ENCODE results near the gene TLR8. TPM values are rescaled to one million over a fixed set of nuclear protein-coding genes. Genes with fewer than 3 reads are reported as not detected.
"Not testable (repeated sequence)": the region's sequence is repeated elsewhere in the genome, so short reads cannot be mapped to it uniquely, and the experiment has no call there.

Gene TLR8
- total RNA-seq, 2 experiments from 2014 or later: not detected

DNA sequence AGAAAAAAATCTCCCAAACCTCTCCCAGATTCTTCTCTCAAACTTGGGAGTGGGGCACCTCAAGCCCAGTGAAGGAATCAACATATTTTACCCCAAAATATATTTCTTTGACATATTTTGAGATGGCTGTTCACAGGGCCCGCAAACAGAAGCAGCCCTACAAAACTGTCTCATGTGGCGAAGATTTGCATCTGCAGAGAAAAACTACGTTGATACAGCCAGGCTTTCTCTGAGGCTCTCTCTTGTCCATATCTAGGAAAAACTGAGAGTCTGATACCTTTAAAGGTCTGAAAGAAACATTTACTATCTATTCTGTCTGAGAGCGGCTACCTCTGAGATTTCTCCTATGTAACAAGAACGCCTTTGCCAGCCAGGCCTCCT, 45.2 kb downstream of the TLR8 start:
- Mint-ChIP-seq H3K27ac (peak overlapping the region; percentile 92), H3K9me3 (no peaks in the 10 kb centered on the region), H3K27me3 (no peaks in the 10 kb centered on the region), H3K36me3 (ENCODE audit: low read depth) (no peaks in the 10 kb centered on the region), H3K4me3 (peak overlapping the region; percentile 85), H3K4me1 (peaks cover 87% of the 10 kb centered on the region)
- ChIA-PET POLR2A (interaction anchor here (0.7 to 17.2 kb wide), 9 partner anchors 24 to 536 kb away, joined by 3 to 1343 read pairs (median 12); partner anchors contain the start of gene TMSB4X), CTCF (interaction anchor here (0.8 to 14.9 kb wide), 13 partner anchors 14 to 536 kb away, joined by 3 to 273 read pairs (median 7); partner anchors contain the start of gene TMSB4X)
- DNase-seq: no peak

DNA sequence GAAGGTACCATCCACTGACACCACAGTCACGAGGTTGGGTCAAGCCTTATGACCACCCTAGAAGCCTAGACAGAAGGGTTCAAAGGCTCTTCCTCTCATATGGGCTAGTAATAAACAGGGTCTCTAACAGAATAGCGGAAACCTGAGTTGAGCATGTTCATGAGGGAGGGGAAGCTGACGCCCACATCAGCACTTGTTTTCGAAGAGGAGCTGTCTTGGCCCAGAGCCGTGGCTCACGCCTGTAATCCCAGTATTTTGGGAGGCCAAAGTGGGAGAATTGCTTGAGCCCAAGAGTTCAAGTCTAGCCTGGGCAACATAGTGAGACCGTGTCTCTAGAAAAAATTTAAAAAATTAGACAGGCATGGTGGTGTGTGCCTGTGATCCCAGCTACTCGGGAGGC, 47.0 kb downstream of the TLR8 start:
- ChIA-PET CTCF (interaction anchor here (0.6 to 14.9 kb wide), 5 partner anchors 13 to 534 kb away, joined by 3 to 273 read pairs (median 5); no protein-coding TSS in a partner anchor), POLR2A (interaction anchor here (1.1 to 17.2 kb wide), 4 partner anchors 22 to 135 kb away, joined by 3 to 1343 read pairs (median 216); partner anchors contain the start of gene TMSB4X)
- Mint-ChIP-seq H3K4me1 (peaks cover 77% of the 10 kb centered on the region), H3K36me3 (ENCODE audit: low read depth) (no peaks in the 10 kb centered on the region), H3K4me3 (peak overlapping the region; percentile 72), H3K9me3 (no peaks in the 10 kb centered on the region), H3K27ac (peak overlapping the region; percentile 99), H3K27me3 (no peaks in the 10 kb centered on the region)
- no peak for DNase-seq

DNA sequence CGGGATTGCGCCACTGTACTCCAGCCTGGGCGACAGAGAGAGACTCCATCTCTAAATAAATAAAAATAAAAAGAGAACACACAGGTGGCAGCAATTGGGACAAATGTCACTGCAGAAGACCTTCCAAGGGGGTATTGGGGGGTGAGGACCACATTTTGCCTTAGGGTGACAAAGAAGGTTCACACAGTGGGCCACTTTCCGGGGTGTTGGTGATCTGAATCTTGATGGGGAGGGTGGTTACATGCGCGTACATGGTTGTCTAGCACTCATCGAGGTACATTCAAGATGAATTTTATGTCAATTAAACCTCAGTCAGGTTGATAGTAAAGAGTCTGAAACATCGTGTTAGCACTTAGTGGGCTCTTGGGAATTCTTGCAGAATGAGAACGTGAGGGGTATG, 48.0 kb downstream of the TLR8 start:
- ChIA-PET CTCF (interaction anchor here (0.9 to 14.9 kb wide), 5 partner anchors 13 to 533 kb away, joined by 3 to 273 read pairs (median 6); no protein-coding TSS in a partner anchor), POLR2A (interaction anchor here (1.2 to 17.2 kb wide), 7 partner anchors 22 to 134 kb away, joined by 4 to 1343 read pairs (median 10); partner anchors contain the start of gene TMSB4X)
- Mint-ChIP-seq H3K9me3 (no peaks in the 10 kb centered on the region), H3K36me3 (ENCODE audit: low read depth) (no peaks in the 10 kb centered on the region), H3K27me3 (no peaks in the 10 kb centered on the region), H3K4me1 (peaks cover 72% of the 10 kb centered on the region), H3K4me3 (peak overlapping the region; percentile 72), H3K27ac (peak overlapping the region; percentile 99)
- no peak for DNase-seq

DNA sequence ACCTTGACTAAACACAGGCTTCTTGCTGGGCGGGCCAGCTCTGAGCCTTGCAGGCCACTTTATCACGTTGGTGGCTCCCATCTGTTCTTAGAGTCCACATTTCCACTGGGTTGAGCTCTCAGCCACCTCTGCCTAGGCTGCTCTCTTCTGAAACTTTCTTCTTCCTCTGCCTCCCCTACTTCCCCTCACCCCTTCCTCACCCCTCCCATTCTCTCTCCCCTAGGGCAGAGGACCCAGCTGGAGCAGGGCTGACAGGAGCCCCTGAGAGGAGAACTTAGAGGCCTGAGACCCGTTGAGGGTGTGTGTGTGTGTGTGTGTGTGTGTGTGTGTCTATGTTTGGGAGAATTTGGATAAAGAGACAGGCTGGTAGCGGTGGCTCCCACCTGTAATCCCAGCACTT, 48.6 kb downstream of the TLR8 start:
- peaks cover 72% of the 10 kb centered on the region for H3K4me1 Mint-ChIP-seq
- H3K27me3 Mint-ChIP-seq: no peaks in the 10 kb centered on the region
- CTCF ChIA-PET: interaction anchor here (0.9 to 14.9 kb wide), 6 partner anchors 13 to 135 kb away, joined by 3 to 273 read pairs (median 5); no protein-coding TSS in a partner anchor
- peak overlapping the region; percentile 99 for H3K27ac Mint-ChIP-seq
- H3K36me3 Mint-ChIP-seq (ENCODE audit: low read depth): no peaks in the 10 kb centered on the region
- DNase-seq: no peak
- POLR2A ChIA-PET: interaction anchor here (0.6 to 17.2 kb wide), 10 partner anchors 21 to 1075 kb away, joined by 3 to 1343 read pairs (median 8); partner anchors contain the start of genes GEMIN8, OFD1, TMSB4X and TRAPPC2
- H3K9me3 Mint-ChIP-seq: no peaks in the 10 kb centered on the region
- peak overlapping the region; percentile 72 for H3K4me3 Mint-ChIP-seq

DNA sequence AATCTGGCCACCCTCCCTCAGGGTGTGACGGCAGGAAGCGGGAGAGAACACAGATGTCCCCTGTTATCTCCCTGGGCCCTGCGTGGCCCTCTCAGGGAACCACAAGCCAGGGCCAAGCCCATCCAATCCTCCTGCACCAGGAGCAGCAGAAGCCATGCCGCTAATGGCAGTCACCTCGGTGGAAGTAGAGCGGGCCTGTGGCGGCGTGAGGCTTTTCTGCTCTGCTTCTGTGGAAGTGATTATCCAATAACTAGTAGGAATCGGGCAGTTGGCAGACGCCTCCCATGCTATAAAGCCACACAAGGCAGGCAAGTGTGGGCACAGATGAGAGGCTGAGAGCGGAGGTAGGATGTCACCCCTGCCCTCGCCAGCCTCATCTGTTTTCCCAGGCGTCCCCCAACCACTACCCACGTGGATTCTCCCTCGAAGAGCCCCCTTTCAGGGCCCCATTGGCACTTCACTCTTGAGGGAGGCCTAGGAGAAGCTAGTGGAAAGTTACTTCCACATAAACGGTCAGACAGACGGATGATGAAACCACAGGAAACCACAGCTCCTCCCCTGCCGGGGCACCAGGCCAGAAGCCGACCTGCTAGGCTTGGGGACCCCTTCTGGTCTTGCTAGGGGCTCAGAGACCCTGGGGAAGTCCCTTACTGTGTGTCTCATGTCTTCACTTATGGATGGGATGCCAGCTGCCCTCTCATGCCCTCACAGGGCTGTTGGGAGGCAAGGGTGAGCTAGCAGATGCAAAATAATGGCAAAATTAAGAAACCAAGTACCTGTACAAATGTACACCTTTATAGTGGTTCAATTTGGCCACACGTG, 49.7 kb downstream of the TLR8 start:
- no peaks in the 10 kb centered on the region for H3K9me3 Mint-ChIP-seq
- H3K36me3 Mint-ChIP-seq (ENCODE audit: low read depth): no peaks in the 10 kb centered on the region
- H3K4me1 Mint-ChIP-seq: peaks cover 72% of the 10 kb centered on the region
- no peaks in the 10 kb centered on the region for H3K27me3 Mint-ChIP-seq
- H3K27ac Mint-ChIP-seq: peak overlapping the region; percentile 99
- CTCF ChIA-PET: interaction anchor here (0.9 to 14.9 kb wide), 8 partner anchors 9 to 134 kb away, joined by 3 to 273 read pairs (median 8); partner anchors contain the start of gene TMSB4X
- peak; percentile 71 for DNase-seq
- peak overlapping the region; percentile 80 for H3K4me3 Mint-ChIP-seq
- POLR2A ChIA-PET: interaction anchor here (0.6 to 17.2 kb wide), 15 partner anchors 9 to 1074 kb away, joined by 3 to 1343 read pairs (median 7); partner anchors contain the start of genes GEMIN8, OFD1, TMSB4X and TRAPPC2

DNA sequence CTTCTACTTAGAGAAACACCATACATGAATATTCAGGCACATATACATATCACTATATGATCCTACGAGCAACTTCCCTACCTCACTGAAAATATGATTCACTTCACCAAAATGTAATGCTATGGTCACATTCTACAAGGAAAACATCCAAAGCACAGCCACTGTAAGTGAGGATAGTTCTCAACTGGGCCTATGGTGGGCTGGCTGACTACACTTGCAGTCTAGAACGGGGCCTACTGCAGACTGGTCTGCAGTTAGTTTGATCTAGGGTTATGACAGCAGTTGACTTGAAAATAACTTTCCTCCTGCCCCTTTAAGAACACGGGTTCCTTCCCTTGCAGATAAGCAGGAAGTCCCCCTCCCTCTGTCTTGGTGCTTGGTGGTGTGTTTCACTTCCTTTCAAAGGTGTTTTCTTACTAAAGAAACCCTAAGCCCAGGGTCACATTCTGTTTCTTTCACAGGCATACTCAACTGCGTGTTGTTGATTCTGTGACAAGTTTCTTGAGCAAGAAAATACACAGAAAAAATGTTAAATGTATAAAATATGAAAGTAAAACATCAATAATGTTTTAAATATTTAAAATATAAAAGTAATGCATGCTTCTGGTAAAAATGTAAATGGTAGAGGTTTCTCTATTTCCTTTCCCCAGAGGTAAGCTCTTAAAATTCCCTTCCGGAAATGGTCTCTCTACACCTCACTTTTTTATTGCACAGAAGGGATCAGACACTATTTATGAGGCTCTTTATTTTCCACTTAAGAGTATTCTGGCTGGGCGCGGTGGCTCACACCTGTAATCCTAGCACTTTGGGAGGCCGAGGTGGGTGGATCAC, 50.5 kb downstream of the TLR8 start:
- Mint-ChIP-seq H3K27ac (peak overlapping the region; percentile 99), H3K4me1 (peaks cover 73% of the 10 kb centered on the region), H3K36me3 (ENCODE audit: low read depth) (no peaks in the 10 kb centered on the region), H3K4me3 (peak overlapping the region; percentile 80), H3K9me3 (no peaks in the 10 kb centered on the region), H3K27me3 (no peaks in the 10 kb centered on the region)
- peak; percentile 70 for DNase-seq
- ChIA-PET POLR2A (interaction anchor here (0.7 to 17.2 kb wide), 13 partner anchors 8 to 778 kb away, joined by 3 to 1343 read pairs (median 8); partner anchors contain the start of genes OFD1, TMSB4X and TRAPPC2), CTCF (interaction anchor here (0.8 to 14.9 kb wide), 6 partner anchors 10 to 133 kb away, joined by 3 to 273 read pairs (median 11); partner anchors contain the start of gene TMSB4X)

DNA sequence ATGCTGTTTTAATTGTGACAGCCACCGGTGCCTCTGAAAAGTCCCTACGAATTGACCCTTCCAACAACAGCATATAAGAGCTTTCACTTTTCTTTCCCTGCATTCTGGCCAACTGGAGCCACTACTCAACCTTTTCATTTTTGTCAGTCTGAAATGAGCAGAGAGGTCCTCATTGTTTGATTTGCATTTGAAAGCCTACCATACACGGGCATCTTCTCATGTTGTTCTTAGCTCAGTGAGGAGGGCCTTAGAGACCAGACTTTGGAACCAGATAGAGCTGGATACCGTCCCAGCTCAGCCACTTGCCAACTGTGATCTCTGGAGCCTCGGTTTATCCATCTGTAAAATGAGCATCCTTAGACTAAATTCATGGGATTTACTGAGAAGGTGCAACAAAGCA, 51.6 kb downstream of the TLR8 start:
- ChIA-PET POLR2A (interaction anchor here (0.7 to 17.2 kb wide), 11 partner anchors 9 to 777 kb away, joined by 3 to 1343 read pairs (median 8); partner anchors contain the start of genes OFD1, TMSB4X and TRAPPC2), CTCF (interaction anchor here (1.1 to 14.9 kb wide), 5 partner anchors 9 to 132 kb away, joined by 4 to 273 read pairs (median 11); partner anchors contain the start of gene TMSB4X)
- no peaks in the 10 kb centered on the region for H3K36me3 Mint-ChIP-seq (ENCODE audit: low read depth)
- H3K4me1 Mint-ChIP-seq: peaks cover 68% of the 10 kb centered on the region
- H3K9me3 Mint-ChIP-seq: no peaks in the 10 kb centered on the region
- peak overlapping the region; percentile 99 for H3K27ac Mint-ChIP-seq
- H3K4me3 Mint-ChIP-seq: peak overlapping the region; percentile 69
- H3K27me3 Mint-ChIP-seq: no peaks in the 10 kb centered on the region
- DNase-seq: no peak

DNA sequence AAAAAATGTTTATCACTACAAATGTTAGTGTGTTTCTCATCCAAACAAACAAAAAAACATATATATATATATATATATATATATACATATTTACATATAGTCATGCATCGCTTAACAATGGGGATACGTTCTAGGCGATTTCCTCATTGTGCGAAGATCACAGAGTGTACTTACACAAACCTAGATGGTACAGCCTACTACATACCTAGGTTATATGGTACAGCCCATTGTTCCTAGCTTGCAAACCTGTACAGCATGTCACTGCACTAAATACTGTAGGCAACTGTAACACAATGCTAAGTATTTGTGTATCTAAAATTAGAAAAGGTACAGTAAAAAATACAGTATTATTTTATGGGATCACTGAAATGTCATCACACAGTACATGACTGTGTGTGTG, 52.0 kb downstream of the TLR8 start:
- Mint-ChIP-seq H3K27me3 (no peaks in the 10 kb centered on the region), H3K27ac (peak overlapping the region; percentile 99), H3K4me3 (no peak overlapping the region), H3K9me3 (no peaks in the 10 kb centered on the region), H3K36me3 (ENCODE audit: low read depth) (no peaks in the 10 kb centered on the region), H3K4me1 (peaks cover 64% of the 10 kb centered on the region)
- no peak for DNase-seq
- ChIA-PET CTCF (interaction anchor here (1.1 to 14.9 kb wide), 3 partner anchors 9 to 132 kb away, joined by 4 to 273 read pairs (median 17); no protein-coding TSS in a partner anchor), POLR2A (interaction anchor here (1.2 to 17.2 kb wide), 9 partner anchors 9 to 776 kb away, joined by 3 to 1343 read pairs (median 12); partner anchors contain the start of genes OFD1, TMSB4X and TRAPPC2)

DNA sequence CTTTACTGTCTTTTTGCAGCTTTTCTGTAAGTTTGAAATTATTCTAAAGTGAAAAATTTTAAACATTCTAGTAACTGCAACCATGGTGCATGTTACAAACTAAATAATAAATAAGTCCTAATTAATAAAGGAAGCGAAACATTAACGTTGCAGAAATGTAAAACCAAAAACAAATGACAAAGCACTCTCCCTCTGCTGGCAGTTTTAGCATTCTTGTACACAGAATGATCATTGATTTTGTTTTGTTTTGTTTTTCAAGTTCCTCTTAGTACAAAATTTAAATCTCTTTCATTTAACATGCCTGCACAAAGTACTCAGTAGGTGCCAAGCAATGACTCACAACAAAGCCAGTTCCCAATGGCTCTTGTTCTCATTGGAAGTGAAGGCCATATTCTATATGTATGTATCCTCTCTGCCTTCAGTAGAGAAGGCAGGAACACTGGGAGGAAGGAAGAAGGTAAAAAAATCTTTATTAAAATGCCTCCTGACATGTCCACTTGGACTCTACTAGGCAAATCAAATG, 54.8 kb downstream of the TLR8 start:
- Mint-ChIP-seq H3K9me3 (no peaks in the 10 kb centered on the region), H3K27ac (peak overlapping the region; percentile 77), H3K4me1 (peaks cover 56% of the 10 kb centered on the region), H3K27me3 (no peaks in the 10 kb centered on the region), H3K36me3 (ENCODE audit: low read depth) (no peaks in the 10 kb centered on the region), H3K4me3 (no peak overlapping the region)
- CTCF ChIA-PET: interaction anchor here (1.6 kb wide), 1 partner anchor 14 kb away, joined by 3 read pairs; no protein-coding TSS in a partner anchor
- POLR2A ChIA-PET: interaction anchor here (0.7 to 17.2 kb wide), 3 partner anchors 11 to 15 kb away, joined by 3 to 1343 read pairs (median 3); partner anchors contain the start of gene TMSB4X
- DNase-seq: no peak

DNA sequence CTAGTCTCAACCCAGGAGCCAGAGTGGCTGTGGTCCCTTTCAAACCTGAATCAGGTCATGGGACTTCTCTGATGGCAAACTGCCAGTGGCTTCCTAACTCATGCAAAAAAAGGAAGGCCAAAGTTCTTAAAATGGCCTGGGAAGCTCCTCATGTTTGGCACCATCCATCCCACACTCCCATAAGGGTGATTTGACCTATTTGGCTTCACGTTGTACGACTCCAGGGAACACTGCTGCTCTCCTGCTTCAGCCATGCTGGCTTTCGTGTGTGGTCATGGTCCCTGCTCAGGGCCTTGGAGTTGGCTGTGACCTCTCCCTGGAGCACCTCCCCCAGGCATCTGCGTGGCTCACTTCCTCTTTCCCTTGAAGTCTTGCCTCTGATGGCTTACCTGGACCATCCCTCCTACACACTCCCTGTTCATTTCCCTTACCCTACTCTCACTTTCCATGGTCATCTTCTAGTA, 55.7 kb downstream of the TLR8 start:
- Mint-ChIP-seq H3K4me1 (peaks cover 58% of the 10 kb centered on the region), H3K27me3 (no peaks in the 10 kb centered on the region), H3K27ac (peak overlapping the region; percentile 77), H3K9me3 (no peaks in the 10 kb centered on the region), H3K4me3 (no peak overlapping the region), H3K36me3 (ENCODE audit: low read depth) (no peaks in the 10 kb centered on the region)
- ChIA-PET CTCF (interaction anchor here (1.6 kb wide), 1 partner anchor 15 kb away, joined by 3 read pairs; no protein-coding TSS in a partner anchor), POLR2A (interaction anchor here (17.2 kb wide), 1 partner anchor 14 kb away, joined by 1343 read pairs; the partner anchor contains the start of gene TMSB4X)
- DNase-seq: no peak

DNA sequence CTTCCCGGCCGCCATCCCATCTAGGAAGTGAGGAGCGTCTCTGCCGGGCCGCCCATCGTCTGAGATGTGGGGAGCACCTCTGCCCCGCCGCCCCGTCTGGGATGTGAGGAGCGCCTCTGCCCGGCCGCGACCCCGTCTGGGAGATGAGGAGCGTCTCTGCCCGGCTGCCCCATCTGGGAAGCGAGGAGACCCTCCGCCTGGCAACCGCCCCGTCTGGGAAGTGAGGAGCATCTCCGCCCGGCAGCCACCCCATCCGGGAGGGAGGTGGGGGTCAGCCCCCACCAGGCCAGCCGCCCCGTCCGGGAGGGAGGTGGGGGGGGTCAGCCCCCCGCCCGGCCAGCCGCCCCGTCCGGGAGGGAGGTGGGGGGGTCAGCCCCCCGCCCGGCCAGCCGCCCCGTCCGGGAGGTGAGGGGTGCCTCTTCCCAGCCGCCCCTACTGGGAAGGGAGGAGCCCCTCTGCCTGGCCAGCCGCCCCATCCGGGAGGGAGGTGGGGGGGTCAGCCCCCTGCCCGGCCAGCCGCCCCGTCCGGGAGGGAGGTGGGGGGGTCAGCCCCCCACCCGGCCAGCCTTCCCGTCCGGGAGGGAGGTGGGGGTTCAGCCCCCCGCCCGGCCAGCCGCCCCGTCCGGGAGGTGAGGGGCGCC, 56.9 kb downstream of the TLR8 start:
- H3K9me3 Mint-ChIP-seq; H3K4me3 Mint-ChIP-seq; POLR2A ChIA-PET; H3K27me3 Mint-ChIP-seq; CTCF ChIA-PET; DNase-seq; H3K36me3 Mint-ChIP-seq (ENCODE audit: low read depth); H3K27ac Mint-ChIP-seq: not testable (repeated sequence)
- peaks cover 60% of the 10 kb centered on the region for H3K4me1 Mint-ChIP-seq

Data from activated CD4-positive, alpha-beta memory T cell treated with anti-CD3 and anti-CD28 coated beads, Interleukin-2, amount 10 ng/mL, durations not matched to agents 7 days and 5 days (primary cell).